ENCODE data around the gene PCSK2.

PCSK2 gene

DNA sequence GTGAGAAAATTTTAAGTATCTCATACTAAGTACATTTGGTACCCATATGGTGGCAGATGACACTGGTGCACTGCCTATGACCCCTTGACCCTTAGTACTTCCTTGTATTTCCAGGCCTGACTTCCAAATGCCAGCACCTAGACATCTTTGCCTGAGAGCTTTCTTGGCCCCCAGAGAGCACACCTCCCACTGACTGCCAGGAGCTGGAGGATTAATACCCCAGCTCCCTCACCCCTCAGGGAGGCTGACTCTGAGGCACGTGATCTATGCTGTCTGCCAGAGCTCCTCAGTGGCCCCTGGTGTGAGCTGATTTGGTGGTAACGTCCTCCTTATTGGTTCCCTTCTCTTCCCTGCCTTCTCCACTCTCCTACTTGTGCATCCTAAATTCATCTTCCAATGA lies 266.3 kb downstream of the PCSK2 start:
- no peak for DNase-seq (ENCODE audit: extremely low spot score)
- ChIA-PET CTCF (interaction anchor here (3.5 kb wide), 1 partner anchor 12 kb away, joined by 19 read pairs; no protein-coding TSS in a partner anchor), POLR2A (no interaction called here)
- TF ChIP-seq CTCF (IDR thresholded peaks at IDR 0.05; ENCODE audit: control extremely low read depth, extremely low read depth, low read depth, missing control alignments): no peak

DNA sequence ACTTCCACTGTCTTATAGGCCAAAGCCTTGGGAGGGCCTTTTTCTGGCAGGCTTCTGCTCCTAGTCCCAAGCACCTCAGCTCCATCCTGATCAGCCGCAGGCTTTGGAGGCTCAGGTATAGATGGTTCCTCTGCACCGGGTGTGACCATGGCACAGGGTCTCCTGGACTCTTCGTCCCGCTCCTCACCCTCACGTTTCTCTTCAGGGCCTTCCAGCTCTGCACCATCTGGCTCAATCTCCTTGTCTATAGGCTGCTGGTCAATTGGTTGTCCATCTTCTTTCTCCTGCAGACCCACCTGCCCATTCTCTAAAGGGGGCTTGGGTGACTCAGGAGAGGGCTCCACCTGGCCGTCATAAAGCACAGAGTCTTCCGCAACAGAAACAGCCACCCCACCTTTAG lies 267.4 kb downstream of the PCSK2 start:
- no peak for TF ChIP-seq CTCF (IDR thresholded peaks at IDR 0.05; ENCODE audit: control extremely low read depth, extremely low read depth, low read depth, missing control alignments)
- CTCF ChIA-PET: interaction anchor here (1.4 to 3.5 kb wide), 2 partner anchors 8 to 11 kb away, joined by 4 to 19 read pairs; no protein-coding TSS in a partner anchor
- POLR2A ChIA-PET: no interaction called here

GRCh38 chr20:17495826-17496225 lies 269.0 kb downstream of the PCSK2 start:
- ChIA-PET CTCF (interaction anchor here (1.3 to 1.8 kb wide), 3 partner anchors 9 to 49 kb away, joined by 3 to 6 read pairs (median 3); no protein-coding TSS in a partner anchor), POLR2A (no interaction called here)
- DNase-seq (ENCODE audit: extremely low spot score): no peak
- no peak for TF ChIP-seq CTCF (IDR thresholded peaks at IDR 0.05; ENCODE audit: control extremely low read depth, extremely low read depth, low read depth, missing control alignments)

More for the DNA sequence above, 267.4 kb downstream of the PCSK2 start:
- DNase-seq (ENCODE audit: extremely low spot score): no peak

DNA sequence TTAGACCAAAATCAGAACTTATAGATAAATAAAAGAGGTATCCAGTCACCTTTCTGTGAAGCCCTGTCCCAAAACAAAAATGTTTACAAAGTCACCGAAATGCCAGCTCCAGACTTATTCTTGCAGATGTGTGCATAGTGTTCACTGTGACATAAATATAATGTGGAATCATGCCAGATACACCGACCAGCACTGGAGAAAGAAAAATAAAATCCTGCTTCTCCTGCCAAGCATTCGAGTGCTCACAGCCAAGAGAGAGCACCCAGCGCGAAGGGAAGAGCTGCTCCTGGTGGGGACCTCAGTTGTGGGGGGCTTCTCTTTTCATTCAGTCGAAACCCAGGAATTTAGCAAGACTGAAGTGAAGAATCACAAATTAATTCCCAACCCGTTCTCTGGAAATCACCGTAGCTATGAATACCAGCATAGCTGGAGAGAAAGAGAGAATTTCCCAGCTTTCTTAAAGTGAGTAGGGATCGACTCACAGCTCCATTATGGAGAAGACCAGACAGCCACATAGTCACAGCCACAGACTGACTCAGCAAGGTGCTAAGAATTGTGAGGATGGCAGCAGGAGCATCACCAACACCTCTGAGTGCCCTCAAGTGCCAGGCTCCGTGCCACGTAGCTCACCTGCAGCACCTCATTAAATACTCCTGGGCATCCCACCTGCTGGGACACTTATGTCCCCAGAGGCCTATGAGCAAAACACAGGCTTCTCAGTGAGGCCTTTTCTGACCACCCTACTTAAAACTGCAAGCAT lies 271.2 kb downstream of the PCSK2 start:
- ChIA-PET POLR2A (no interaction called here), CTCF (interaction anchor here (1.0 to 2.2 kb wide), 3 partner anchors 11 to 15 kb away, joined by 3 to 8 read pairs (median 3); no protein-coding TSS in a partner anchor)
- no peak for DNase-seq (ENCODE audit: extremely low spot score)
- no peak for TF ChIP-seq CTCF (IDR thresholded peaks at IDR 0.05; ENCODE audit: control extremely low read depth, extremely low read depth, low read depth, missing control alignments)

DNA sequence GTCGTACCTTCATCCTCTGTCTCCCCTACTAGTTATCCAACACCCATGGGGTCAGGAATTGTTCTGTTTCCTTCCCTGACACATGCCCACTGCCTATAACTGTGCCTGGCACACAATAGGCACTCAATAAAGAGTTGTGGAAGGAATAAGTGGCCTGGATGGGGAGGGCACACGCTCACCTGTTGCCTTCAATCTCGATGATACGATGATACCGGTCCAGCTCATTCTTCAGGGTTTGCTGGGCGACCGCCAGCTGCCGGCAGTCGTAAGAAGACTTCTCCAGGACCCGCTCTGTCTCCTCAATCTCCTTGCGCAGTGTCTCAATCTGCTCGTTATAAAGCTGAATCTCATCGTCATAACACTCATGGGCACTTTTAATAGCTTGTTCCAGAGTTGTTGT lies 271.8 kb downstream of the PCSK2 start:
- ChIA-PET CTCF (interaction anchor here (0.7 to 2.2 kb wide), 4 partner anchors 12 to 505 kb away, joined by 3 to 8 read pairs (median 4); no protein-coding TSS in a partner anchor), POLR2A (no interaction called here)
- DNase-seq (ENCODE audit: extremely low spot score): no peak
- TF ChIP-seq CTCF (IDR thresholded peaks at IDR 0.05; ENCODE audit: control extremely low read depth, extremely low read depth, low read depth, missing control alignments): no peak

- CTCF ChIA-PET: interaction anchor here (0.7 to 2.2 kb wide), 2 partner anchors 12 to 505 kb away, joined by 4 to 8 read pairs; no protein-coding TSS in a partner anchor
- POLR2A ChIA-PET: no interaction called here
- no peak for TF ChIP-seq CTCF (IDR thresholded peaks at IDR 0.05; ENCODE audit: control extremely low read depth, extremely low read depth, low read depth, missing control alignments)
- no peak for DNase-seq (ENCODE audit: extremely low spot score)
Measured at GRCh38 chr20:17499041-17499440, 272.2 kb downstream of the PCSK2 start.

All from GM10248 (cell line).